GM21786 (cell line): ENCODE data around the gene NRG2.

Experiments
- ATAC-seq: cut with Tn5 transposase; IDR thresholded peaks from one replicate; pipeline ENCODE4 v1.9.1; 2021; ENCODE audit not compliant: unreplicated experiment

Gene NRG2

DNA sequence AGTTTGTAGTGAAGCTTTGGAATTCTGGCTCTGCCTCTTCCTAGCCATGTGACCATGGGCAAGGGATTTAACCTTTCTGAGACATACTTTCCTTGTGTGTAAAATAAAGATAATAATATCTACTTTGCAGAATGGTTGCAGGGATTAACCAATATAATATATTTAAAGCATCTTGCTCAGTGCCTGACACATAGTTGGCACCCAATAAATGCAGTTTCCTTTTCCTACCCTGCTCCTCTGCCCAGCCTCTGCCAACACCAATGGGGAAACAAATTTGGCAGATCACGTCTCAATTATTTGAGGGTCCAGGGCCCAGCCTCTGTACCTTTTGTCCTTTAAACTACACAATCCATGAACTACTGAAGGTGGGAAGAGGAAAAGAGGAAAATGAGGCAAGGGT lies 91.1 kb downstream of the NRG2 start:
- ATAC-seq = no peak

DNA sequence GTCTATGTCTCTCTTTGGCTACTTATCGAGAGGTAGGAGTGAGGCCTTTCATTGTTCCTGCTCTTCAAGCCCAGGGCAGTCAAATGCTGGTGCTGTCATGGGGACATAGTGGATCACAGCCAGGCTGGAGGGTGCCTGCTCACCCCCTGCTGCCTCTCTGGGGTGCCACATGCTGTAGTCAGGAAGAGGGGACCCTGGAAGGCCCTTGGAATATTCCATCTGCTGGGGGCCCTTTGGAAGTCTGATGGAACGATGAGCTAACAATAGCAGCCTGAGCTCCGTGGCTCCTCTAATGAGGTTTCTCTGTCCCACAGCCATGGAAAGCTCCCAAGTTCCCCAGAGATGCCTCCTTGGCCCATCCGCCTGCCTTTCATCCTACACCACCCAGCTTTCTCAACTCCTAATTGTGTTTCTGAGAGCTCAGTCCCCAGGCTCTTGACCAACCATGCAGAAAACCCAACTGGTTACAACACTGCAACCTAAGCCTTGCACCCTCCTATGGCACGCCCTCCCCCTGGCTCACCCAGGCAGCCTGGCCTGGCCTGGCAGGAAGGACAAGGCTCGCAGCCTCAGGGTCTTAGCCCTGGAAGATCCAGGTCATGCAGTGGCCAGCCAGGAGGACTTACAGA lies 91.7 kb downstream of the NRG2 start:
- no peak for ATAC-seq

DNA sequence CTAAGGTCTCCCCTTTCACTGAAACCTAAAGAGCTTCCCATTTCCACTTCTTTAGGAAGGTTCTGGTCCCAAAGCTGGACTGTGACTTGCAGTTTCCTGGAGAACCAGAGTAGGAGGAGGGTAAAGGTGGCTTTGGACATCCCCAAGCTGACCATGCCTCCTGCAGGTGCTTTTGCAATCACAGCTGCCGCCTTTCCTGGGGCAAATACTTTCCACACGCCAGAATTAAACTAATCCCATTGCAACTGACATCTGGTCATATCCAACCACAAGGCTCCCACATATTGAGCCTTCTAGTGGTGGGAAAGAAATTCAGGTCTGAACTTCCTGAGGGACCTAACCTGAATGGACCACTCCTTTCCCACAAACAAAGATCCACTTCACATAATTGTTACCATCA lies 92.7 kb downstream of the NRG2 start:
- ATAC-seq = no peak

DNA sequence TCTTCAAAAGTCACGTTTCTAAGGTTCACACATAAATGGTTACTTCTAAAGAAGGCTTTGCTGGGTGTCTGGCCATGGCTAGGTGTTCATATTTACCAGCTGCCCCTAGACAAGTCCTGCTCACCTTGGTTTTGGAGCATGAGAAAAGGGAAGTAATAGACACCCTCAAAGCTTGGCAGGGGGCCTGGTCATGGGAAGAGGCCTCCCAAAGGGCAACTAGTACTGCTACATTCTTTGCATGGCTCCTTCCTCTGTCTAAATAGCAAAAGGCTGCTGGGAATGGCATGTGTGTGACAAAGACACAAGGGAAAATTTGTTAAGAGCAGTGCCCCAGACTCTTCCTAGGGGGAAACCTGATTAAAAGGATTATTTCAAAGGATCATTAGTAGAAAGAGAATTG lies 93.4 kb downstream of the NRG2 start:
- ATAC-seq = no peak

DNA sequence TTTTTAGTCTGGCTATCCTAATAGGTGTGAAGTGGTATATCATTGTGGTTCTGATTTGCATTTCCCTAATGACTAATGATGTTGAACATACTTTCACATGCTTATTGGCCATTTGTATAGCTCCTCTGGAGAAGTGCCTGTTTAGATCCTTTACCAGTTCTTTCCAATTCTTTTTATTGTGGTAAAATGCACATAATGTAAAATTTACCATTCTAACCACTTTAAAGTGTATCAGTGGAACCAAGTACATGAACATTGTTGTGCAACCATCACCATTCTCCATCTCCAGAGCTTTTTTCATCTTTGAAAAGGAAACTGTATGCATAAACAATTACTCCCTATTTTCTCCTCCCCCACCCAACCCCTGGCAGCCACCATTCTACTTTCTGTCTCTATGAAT lies 95.4 kb downstream of the NRG2 start:
- no peak for ATAC-seq

DNA sequence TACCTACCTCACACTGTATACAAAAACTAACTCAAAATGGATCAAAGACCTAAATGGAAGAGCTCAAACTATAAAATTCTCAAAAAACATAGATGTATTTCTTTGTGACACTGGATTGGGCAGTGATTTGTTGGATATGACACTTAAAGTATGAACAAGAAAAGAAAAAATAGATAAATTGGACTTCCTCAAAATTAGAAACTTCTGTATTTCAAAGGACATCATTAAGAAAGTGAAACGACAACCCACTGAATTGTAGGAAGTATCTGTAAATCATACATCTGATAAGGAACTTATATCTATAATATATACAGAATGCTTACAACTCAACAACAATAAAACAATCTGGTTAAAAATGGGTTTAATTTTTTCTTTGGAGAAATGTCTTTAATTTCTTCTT lies 96.7 kb downstream of the NRG2 start:
- no peak for ATAC-seq

DNA sequence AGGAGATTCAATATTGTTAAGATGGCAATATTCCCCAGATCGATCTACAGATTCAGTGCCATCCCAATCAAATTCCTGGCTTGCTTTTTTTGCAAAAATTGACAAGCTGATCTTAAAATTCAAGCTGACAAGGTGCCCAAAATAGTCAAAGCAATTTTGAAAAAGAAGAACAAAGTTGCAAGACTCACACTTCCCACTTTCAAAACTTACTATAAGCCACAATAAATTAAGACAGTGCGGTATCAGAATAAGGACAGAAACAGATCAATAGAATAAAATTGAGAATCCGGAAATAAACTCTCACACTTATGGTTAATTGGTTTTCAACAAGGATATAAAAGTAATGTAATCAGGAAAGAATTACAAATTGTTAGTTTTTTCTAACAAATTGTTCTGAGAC lies 97.1 kb downstream of the NRG2 start:
- no peak for ATAC-seq

DNA sequence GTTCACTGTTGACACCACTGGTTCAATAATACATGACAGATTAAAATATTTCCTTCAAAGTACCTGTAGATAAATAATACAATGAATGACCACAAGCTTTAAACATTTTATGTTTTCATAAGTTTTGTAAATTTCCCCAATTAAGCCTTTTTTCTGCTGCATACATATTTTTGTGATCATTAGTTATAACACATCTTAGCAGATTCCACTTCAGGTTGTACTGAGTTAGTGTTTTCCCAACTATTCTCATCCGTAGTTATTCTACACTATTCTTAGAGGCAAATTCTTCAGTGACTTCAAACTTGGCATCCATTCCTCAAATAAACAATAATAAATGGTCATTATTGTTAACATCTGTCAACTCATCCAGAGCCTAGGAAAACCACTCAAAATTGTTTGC lies 100.9 kb downstream of the NRG2 start:
- no peak for ATAC-seq

DNA sequence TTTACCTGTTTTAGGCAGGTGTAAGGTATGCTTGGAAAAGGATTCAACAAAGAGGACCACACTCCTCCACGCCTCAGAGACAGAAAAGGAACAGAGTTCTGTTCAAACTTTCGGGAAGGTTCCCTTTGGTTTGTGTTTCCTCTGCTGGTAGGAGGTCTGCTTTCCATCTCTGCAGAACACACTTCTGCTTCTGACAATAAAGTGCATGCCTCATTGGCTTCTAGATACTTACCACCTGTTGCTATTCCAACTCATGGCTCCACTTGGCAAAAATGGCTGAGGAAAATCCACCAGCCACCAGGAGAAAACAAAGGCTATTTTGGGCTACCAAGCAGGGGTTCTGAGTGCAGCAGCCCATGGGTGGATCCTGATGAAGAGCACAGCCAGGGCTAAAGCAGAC lies 112.7 kb downstream of the NRG2 start:
- no peak for ATAC-seq

DNA sequence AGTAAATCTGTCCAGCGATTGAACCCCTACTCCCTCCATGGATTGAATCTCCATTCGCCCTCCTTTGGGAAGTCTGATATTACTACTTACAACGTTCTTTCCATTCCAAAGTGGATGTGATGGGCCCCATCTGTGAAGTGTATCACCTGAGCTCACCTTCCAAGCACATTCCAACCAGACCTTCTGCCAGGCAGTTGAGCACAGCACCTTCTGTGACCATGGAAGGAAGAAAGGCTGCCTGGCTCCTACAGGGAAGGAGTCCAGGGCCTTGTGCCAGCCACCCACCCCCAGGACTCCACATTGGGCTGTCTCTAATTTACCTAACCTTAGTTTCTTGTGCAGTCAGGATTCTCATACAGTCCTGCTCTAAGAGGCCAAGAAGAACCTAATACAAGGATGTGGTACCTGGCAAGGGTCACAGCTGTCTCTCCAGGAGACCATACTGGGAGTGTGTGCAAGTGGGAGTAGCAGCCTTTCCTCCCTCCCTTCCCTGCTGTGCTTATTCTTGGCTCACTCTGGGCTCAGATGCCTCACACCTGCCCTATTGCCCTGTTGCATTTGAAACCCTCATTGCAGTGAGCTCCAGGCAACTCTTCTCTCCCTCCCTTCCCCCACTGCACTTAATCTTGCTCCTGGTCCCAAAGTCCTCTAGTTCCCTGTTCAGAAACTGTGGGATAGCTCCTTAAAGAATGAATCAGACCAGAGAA lies 116.1 kb downstream of the NRG2 start:
- ATAC-seq = no peak

DNA sequence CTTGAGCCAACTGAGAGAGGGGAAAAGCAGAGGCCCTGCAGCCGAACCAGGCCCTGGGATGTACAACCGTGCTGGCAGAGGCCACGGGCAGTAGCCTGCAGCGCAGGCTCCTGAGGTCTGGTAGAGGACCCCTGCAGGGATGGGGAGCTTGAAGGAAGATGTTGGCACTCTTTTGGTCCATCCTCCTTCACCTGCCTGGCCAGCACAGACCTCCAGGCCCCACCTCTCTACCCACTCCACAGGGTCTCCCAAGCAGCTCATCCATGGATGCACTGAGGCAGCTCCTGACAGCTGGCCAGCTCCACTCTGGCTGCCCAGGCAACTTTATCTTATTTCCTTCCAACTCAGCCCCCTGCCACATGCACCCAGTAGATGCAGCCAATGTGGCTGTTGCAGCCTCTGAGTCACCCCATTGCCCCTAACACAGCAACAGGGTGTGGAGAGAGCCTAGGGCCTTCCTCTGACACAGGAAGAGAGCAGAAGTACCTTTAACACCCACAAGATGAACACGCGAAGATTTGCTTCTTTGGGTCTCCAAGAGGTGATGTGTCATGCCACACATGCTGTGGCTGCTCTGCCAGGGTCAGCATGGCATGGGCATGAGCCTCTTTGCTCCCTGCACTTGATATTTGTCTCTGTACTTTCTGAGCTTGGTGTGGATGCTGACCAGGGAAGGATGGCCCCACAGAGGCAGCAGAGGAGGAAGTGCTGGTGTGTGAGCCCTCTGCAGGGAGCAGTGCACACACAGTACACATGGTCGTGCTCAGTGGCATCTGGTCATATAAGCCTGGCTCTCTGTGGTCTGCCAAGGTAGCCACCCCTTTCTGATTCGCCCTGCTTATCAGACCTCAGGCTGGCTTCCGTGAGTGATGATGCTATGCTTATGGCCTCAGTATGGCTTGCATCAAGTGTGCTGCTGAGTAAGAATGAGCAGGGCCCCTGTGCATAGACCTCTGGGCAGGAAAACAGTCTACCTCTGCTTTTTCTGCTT lies 117.2 kb downstream of the NRG2 start:
- ATAC-seq = no peak

DNA sequence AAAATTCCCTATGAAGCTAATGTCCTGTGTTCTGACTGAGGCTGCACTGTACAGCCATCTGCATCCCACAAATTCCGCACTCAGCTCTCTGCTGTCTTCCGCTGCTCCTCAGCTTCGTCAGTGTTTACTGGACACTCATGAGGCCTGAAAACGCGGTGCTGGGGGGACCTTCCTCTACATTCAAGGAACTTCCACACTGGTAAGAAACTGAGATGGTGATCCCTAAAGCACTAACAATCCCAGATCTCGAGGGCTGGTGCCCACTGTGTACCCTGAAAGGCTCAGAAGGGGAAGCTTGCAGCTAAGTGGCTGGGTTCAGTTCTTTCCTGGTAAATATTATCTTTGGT lies 117.9 kb downstream of the NRG2 start:
- ATAC-seq = no peak

DNA sequence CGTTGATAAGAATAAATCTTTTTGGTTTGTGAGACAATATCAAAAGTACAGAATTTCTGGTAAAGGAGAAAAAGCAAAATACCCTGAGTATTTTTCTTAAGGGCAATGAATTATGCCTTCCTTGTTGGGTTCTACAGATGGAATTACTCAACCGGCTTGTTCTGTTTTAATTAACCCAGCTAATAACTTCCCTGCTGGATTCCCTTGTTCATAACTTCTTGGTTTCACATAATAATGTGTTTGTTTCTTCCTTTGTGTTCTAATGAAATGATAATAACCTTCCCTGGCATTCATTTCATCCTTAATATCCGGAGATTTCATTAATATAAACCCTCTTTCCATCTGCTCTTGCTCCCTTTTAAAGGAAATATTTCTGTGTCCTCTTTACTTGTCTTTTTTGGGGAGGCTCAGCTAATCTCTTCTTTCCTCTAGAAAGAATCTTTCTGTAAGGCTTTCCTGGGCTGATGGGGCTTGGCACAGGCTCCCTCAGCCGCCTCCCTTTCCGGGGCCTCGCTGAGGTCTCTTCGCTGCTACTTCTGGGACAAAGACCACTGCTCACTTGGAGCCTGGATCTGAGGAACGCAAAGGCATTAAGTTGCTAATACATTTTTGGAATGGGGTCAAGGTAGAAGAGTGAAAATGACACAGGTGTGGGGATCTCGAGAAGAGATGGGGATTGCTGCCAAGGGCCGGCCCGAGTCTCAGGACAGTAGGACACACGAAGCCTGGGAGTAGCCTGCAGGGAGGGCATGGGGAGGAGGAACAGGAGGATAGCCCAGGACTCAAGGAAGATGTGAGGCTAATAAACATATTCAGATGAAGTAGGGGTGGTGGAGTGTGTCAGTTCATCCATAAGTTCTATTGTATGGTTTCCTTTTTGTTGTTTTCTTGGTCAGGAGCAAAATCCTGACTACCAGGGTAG lies 118.5 kb downstream of the NRG2 start:
- no peak for ATAC-seq

DNA sequence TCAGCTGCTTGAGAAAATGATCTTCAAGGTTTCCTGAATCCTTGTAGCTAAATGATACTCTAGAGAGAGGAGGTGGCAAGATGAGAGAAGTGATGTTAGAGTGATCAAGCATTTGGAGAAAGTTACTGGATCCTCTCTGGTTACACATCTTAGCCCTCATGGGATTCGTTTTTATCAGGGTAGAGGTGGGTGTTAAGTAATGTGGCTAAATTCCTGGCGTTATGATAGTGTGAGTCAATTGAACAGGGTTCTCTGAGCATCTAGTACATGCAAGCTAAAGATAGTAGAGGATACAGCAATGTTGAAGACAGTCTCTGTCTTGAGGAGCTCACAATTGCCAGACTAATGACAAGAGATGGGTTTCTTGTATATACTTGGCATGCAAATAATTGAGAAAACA lies 123.8 kb downstream of the NRG2 start:
- no peak for ATAC-seq

DNA sequence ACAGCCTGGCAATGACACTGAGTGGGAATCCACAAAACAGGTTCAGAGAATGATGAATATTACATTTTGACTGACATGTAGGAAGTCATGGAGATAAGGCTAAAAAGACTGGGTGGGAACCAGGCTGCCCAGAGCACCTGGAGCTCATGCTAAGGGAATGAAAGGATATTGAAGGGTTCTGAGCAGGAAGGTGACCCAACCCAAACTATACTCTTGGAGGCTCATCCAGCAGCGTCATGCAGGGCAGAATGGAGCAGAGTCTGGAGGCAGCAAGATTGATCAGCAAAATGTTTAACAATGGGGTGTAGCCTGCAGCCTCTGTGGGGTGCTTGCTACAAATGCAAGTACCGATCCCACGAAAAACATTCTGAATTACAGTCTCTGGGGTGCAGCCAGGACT lies 127.3 kb downstream of the NRG2 start:
- ATAC-seq = no peak

DNA sequence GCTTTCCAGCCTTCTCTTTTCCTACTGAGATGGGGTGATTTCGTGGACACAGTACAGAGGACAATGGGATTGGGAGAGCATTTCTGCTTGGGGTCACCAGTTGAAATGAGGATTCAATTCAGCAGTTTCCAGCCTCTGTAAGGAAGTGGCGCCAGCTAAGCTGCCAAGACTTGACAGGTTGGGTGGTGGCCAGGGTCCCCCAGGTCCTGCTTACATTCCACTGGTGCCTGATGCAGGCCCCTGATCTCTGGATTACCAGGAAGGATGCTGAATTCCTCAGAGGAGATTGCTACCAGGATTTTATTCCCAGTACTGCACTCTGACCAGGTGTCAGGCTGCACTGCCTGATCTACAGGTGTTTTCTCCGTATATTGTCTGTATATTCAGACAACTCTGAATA lies 127.8 kb downstream of the NRG2 start:
- ATAC-seq = no peak

DNA sequence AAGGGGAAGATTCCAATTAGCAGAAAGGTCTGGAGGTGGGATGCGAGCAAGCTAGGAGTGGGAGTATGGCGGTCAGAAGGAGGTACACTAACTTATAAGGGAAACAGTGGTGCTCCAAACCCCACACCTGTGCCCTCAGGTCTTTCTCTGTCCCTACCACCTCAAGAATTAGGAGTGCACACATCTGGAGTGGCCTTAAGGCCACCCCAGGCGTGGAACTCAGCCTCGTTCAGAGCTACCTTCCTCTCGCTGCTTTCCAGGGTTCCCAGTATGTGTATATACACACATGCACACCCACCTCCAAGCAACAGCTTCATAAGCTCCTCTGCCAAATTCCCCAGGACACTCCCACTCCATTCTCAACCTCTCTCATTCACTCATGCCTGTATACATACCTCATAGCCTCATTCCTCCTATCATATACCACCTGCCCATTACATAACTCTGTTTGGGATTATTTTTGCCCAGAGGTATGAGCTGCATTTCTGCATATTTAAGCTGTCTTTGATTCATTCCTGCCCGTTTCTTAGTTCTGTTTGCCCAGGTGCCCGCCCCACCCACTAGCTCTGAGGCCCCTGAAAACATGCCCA lies 128.8 kb downstream of the NRG2 start:
- no peak for ATAC-seq

DNA sequence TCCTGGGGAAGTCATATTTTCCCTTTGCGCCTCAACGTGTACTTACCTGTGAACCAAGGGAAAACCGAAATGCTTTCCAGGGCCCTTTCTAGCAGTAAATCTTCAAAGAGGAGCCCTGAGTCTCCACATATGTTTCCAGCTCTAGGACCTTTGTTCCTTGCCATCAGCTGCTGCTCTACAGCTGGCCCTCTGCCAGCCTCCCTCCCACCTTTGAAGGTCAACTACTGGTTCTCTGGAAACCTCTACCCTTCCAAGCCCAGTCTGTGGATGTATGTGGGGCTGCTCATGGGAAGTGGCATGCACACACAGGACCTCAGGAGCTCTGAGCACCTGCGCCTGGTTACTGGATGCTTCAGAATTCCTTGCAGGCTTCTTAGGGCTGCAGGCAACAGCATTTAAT lies 130.3 kb downstream of the NRG2 start:
- ATAC-seq = no peak

DNA sequence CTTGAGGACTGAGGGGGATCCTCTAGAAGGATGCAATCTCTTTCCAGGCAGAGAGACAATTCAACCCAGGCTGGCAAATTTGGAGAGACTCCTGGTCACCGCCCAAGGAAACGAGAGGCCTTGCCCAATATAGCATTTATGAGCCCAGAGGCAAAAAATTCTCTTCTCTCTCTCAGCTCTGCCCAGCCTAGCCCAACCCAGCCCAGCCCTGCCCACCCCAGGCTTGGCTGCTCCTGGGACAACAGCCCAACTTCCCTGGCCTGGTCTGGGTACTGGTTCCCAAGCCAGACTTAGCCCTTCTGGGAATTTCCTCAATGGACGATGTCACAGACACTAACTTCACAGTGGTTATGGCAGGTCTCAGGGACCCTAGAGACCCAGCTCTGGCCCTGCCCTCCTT lies 130.9 kb downstream of the NRG2 start:
- no peak for ATAC-seq

DNA sequence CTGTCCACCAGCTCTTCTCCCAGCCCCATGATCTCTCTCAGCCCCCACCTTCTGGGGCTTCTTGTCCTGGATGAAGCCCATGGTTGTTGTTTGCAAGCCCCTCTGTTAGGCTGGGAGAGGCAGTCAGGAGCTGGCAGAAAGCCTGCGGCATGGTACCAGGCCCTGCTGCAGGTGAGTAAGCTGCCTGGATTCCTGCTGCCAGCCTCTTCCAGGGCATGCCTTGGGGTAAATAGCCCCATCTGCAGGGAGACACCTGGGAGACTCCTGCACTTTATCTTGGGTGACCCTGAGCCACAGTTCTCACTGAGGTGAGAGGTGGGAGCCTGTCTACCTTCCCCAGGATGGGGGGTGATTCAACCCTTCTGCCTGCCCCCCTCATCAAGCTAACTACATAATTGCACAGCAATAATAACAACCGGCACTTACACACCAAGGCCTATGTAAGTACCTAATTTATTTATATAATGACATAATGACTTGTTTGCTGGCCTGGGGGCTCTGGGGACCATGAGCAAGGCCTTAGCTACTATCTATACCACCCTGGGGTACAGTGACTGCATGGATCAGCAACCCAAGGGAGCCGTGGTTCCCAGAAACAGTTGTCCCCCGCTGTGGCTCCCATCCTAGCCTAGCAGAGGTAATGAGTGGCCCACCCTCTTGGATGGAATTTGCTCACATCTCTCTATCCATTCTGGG lies 131.5 kb downstream of the NRG2 start:
- no peak for ATAC-seq
